Measurements from ENCODE around the gene CHD8. TPM values are rescaled to one million over a fixed set of nuclear protein-coding genes. Genes with fewer than 3 reads are reported as not detected.

The CHD8 gene
- total and polyA plus RNA-seq, 2 of the 13 experiments (the other 11 are each of a cell fraction or from before 2014, with no cell fraction given): 35.1 to 79.6 TPM

DNA sequence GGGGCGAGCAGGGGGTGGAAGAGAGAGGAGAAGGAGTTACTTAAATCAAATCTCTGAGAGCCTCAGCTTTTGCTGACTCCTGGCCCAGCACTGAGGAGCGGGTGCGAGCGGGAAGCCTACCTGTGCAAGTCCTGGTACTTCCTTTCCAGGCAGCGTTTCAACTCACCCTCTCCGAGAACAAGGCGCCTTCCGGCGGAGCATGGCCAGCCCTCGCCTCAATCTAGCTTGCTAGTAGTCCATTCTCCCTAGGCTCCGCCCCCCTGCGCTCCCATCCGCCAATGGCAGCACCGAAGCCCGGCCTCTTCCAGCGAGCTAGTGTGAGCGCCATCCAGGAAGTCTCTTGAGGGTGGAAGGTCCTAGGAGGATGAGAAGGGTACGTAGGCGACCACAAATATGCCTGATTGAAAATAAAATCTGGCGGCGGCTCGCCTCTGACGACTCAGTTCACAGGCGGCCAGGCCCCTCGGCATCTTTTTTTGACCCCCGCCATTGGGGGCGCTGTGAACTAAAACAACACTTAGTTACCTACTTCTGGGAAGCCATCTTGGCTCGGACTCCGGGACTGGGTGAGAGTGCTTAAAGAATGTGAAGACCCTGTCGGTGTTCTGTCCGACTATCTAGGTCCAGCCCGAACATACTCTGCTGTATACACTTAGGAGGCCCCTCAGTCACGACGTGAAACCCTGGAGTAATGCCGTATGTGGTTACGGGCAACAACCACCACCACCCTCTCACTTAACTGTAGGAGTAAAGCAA, at the start of gene CHD8 (continued):
- TF ChIP-seq, protein P1, sequence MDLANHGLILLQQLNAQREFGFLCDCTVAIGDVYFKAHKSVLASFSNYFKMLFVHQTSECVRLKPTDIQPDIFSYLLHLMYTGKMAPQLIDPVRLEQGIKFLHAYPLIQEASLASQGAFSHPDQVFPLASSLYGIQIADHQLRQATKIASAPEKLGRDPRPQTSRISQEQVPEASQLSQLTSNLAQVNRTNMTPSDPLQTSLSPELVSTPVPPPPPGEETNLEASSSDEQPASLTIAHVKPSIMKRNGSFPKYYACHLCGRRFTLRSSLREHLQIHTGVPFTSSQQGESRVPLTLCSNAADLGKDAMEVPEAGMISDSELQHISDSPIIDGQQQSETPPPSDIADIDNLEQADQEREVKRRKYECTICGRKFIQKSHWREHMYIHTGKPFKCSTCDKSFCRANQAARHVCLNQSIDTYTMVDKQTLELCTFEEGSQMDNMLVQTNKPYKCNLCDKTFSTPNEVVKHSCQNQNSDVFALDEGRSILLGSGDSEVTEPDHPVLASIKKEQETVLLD (CRISPR knock-in tag; IDR thresholded peaks at IDR 0.05; ENCODE audit: low read depth): no peak
- peak; percentile 68 for TF ChIP-seq ZNF883 (CRISPR knock-in tag; IDR thresholded peaks at IDR 0.05; ENCODE audit: not compliant biosample characterization)
- peak; percentile 83; the same call in 1 of the 2 replicates for TF ChIP-seq ZNF44 (CRISPR knock-in tag; IDR thresholded peaks at IDR 0.05)
- no peak; the same call in 1 of the 2 replicates for TF ChIP-seq ZNF678 (CRISPR knock-in tag; IDR thresholded peaks at IDR 0.05)
- no peak for TF ChIP-seq ATM (IDR thresholded peaks at IDR 0.05; ENCODE audit: borderline replicate concordance)
- TF ChIP-seq MYNN (CRISPR knock-in tag; IDR thresholded peaks at IDR 0.05; ENCODE audit: low read depth): no peak
- TF ChIP-seq GATAD1 (CRISPR knock-in tag; IDR thresholded peaks at IDR 0.05): peak; percentile 94
- TF ChIP-seq, protein P2, sequence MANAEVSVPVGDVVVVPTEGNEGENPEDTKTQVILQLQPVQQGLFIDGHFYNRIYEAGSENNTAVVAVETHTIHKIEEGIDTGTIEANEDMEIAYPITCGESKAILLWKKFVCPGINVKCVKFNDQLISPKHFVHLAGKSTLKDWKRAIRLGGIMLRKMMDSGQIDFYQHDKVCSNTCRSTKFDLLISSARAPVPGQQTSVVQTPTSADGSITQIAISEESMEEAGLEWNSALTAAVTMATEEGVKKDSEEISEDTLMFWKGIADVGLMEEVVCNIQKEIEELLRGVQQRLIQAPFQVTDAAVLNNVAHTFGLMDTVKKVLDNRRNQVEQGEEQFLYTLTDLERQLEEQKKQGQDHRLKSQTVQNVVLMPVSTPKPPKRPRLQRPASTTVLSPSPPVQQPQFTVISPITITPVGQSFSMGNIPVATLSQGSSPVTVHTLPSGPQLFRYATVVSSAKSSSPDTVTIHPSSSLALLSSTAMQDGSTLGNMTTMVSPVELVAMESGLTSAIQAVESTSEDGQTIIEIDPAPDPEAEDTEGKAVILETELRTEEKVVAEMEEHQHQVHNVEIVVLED (CRISPR knock-in tag; IDR thresholded peaks at IDR 0.05; ENCODE audit: borderline replicate concordance): peak; percentile 95
- TF ChIP-seq, protein P3, sequence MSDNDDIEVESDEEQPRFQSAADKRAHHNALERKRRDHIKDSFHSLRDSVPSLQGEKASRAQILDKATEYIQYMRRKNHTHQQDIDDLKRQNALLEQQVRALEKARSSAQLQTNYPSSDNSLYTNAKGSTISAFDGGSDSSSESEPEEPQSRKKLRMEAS (IDR thresholded peaks at IDR 0.05): peak; percentile 86
- peak; percentile 48; the same call in 1 of the 2 replicates for TF ChIP-seq ZNF777 (CRISPR knock-in tag; IDR thresholded peaks at IDR 0.05)
- TF ChIP-seq ZSCAN9 (CRISPR knock-in tag; IDR thresholded peaks at IDR 0.05; ENCODE audit: borderline replicate concordance): no peak; the same call in 1 of the 2 replicates
- TF ChIP-seq ZNF383 (CRISPR knock-in tag; IDR thresholded peaks at IDR 0.05; ENCODE audit: borderline replicate concordance): no peak
- TF ChIP-seq, protein P4, sequence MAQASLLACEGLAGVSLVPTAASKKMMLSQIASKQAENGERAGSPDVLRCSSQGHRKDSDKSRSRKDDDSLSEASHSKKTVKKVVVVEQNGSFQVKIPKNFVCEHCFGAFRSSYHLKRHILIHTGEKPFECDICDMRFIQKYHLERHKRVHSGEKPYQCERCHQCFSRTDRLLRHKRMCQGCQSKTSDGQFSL (CRISPR knock-in tag; IDR thresholded peaks at IDR 0.05): no peak
- TF ChIP-seq WIZ (CRISPR knock-in tag; IDR thresholded peaks at IDR 0.05): no peak; the same call in 1 of the 2 replicates
- TF ChIP-seq STAT5B (CRISPR knock-in tag; IDR thresholded peaks at IDR 0.05): no peak
- no peak for TF ChIP-seq ZNF282 (IDR thresholded peaks at IDR 0.05; ENCODE audit: partially characterized antibody)
- TF ChIP-seq CCAR2 (optimal IDR thresholded peaks at IDR 0.05; ENCODE audit: low read depth, low read length): peak; percentile 17
- peak; percentile 90 for TF ChIP-seq MEF2D (CRISPR knock-in tag; IDR thresholded peaks at IDR 0.05)
- no peak; the same call in 1 of the 2 replicates for TF ChIP-seq HNF4G (IDR thresholded peaks at IDR 0.05; ENCODE audit: borderline replicate concordance, low read depth, low read length)
- 0 out of 2 replicates have a peak, but pooled peaks have one; percentile 15 for TF ChIP-seq HNF4G (CRISPR knock-in tag; IDR thresholded peaks at IDR 0.05; ENCODE audit: borderline replicate concordance, low read depth)
- no peak for TF ChIP-seq ZNF234 (CRISPR knock-in tag; conservative IDR thresholded peaks at IDR 0.05)
- TF ChIP-seq CREM (IDR thresholded peaks at IDR 0.05): peak; percentile 96
- no peak for TF ChIP-seq CREM (CRISPR knock-in tag; IDR thresholded peaks at IDR 0.05)
- TF ChIP-seq SMARCE1 (IDR thresholded peaks at IDR 0.05; ENCODE audit: borderline replicate concordance): no peak
- TF ChIP-seq ZNF501 (CRISPR knock-in tag; IDR thresholded peaks at IDR 0.05): peak; percentile 89
- TF ChIP-seq MLLT10 (CRISPR knock-in tag; IDR thresholded peaks at IDR 0.05): no peak
- TF ChIP-seq CAMTA2 (CRISPR knock-in tag; IDR thresholded peaks at IDR 0.05; ENCODE audit: borderline replicate concordance): no peak
- peak; percentile 99 for TF ChIP-seq PHF21A (CRISPR knock-in tag; IDR thresholded peaks at IDR 0.05)
